A549 (cell line): ENCODE results near the gene CSKMT. TPM values are rescaled to one million over a fixed set of nuclear protein-coding genes. Genes with fewer than 3 reads are reported as not detected.

Experiments used
- ATAC-seq, 2 experiments: fragments of 200-7000 bp in 1 of 2; fragments of >200 bp in 1 of 2; cut with Nextera tagmentation in 1 of 2; cut with Tn5 transposase in 1 of 2; 3 replicates each; pipeline versions ENCODE4 v1.8.0 to v1.9.1; 2018 to 2020; ENCODE audit warnings: mild to moderate bottlenecking in 1 of 2, moderate library complexity in 1 of 2
- CTCF ChIA-PET: fragments of 300-600 bp; sonication (Branson Sonifier 250); formaldehyde crosslinking; extraction: SDS; loops from one replicate; lab custom pipeline; 2021; ENCODE audit warnings: antibody characterized with exemption, inconsistent platforms; lab: Yijun Ruan, JAX
- POLR2A ChIA-PET: fragments of 350-600 bp; formaldehyde crosslinking; extraction: SDS; loops from one replicate; lab custom pipeline; 2021; ENCODE audit warnings: antibody characterized with exemption, inconsistent platforms; lab: Yijun Ruan, JAX
- DNase-seq, 2 experiments: peaks; one replicate each; pipeline versions ENCODE4 v3.0.0 to v3.0.0-alpha.2; 2011 to 2016; ENCODE audit warnings: low read depth in 1 of 2, low spot score in 1 of 2
- FAIRE-seq: peaks from 2 replicates; lab custom pipeline; 2011; peaks lifted over from hg19 to GRCh38; lab: Jason Lieb, UNC
- H3K27ac ChIP-seq, 2 experiments: fragments of >200 bp; sonication (Bioruptor Twin); formaldehyde crosslinking; 3 replicates each; pipeline ENCODE4 v1.5.1; 2016 to 2017
- H3K4me1 ChIP-seq: fragments of >200 bp; sonication (Bioruptor Twin); formaldehyde crosslinking; 3 replicates; pipeline ENCODE4 v1.6.1; 2016
- H3K4me2 ChIP-seq: fragments of >200 bp; sonication (Bioruptor Twin); formaldehyde crosslinking; 3 replicates; pipeline ENCODE4 v1.6.1; 2016
- H3K4me3 ChIP-seq: fragments of >200 bp; sonication (Bioruptor Twin); formaldehyde crosslinking; 3 replicates; pipeline ENCODE4 v1.5.1; 2016
- H3K9me3 ChIP-seq: fragments of >200 bp; sonication (Bioruptor Twin); formaldehyde crosslinking; 3 replicates; pipeline ENCODE4 v1.6.1; 2016
- ATOH8 ChIP-seq: fragments of 250-450 bp; sonication (Bioruptor Pico); IDR thresholded peaks from 2 replicates; pipeline ENCODE4 v1.5.0; 2020; ENCODE audit warnings: low read depth, mild to moderate bottlenecking, moderate library complexity
- CBX2 ChIP-seq: fragments of 200-600 bp; sonication (generic); IDR thresholded peaks from 2 replicates; pipeline ENCODE4 v1.6.1; 2016; ENCODE audit warnings: low read depth, mild to moderate bottlenecking, borderline replicate concordance
- CEBPB ChIP-seq, 2 experiments: fragments of >200 bp in 1 of 2; sonication (Bioruptor Twin) in 1 of 2; formaldehyde crosslinking in 1 of 2; IDR thresholded peaks; 2 replicates each; pipeline ENCODE4 v1.6.1; 2012 to 2016
- EHF ChIP-seq: fragments of 250-450 bp; sonication (Bioruptor Pico); IDR thresholded peaks from 2 replicates; pipeline ENCODE4 v1.5.0; 2020; ENCODE audit warnings: mild to moderate bottlenecking
- EHMT2 ChIP-seq: fragments of 200-600 bp; sonication (generic); IDR thresholded peaks from 2 replicates; pipeline ENCODE4 v1.6.1; 2016; ENCODE audit warnings: antibody characterized with exemption, low read depth, mild to moderate bottlenecking, moderate library complexity
- EP300 ChIP-seq, 2 experiments: fragments of >200 bp; sonication (Bioruptor Twin); formaldehyde crosslinking; IDR thresholded peaks; 2 replicates in 1 of 2; 3 replicates in 1 of 2; pipeline ENCODE4 v1.6.1; 2016 to 2017
- FOSL2 ChIP-seq, 2 experiments: fragments of 450-650 bp in 1 of 2; fragments of >200 bp in 1 of 2; sonication (Bioruptor Twin) in 1 of 2; formaldehyde crosslinking; IDR thresholded peaks; 2 replicates each; pipeline versions ENCODE4 v1.5.0 to v1.6.1; 2016 to 2020; ENCODE audit warnings: mild to moderate bottlenecking in 1 of 2, moderate library complexity in 1 of 2
- HMGXB4 ChIP-seq: fragments of 250-450 bp; sonication (Bioruptor Pico); IDR thresholded peaks from 2 replicates; pipeline ENCODE4 v1.5.0; 2021; ENCODE audit warnings: mild to moderate bottlenecking, moderate library complexity, borderline replicate concordance
- HOXA7 ChIP-seq: fragments of 250-450 bp; sonication (Bioruptor Pico); IDR thresholded peaks from 2 replicates; pipeline ENCODE4 v1.5.0; 2020; ENCODE audit warnings: mild to moderate bottlenecking, moderate library complexity
- JUN ChIP-seq, 2 experiments: fragments of >200 bp; sonication (Bioruptor Twin); formaldehyde crosslinking; IDR thresholded peaks; 2 replicates in 1 of 2; 3 replicates in 1 of 2; pipeline ENCODE4 v1.6.1; 2016 to 2017
- JUNB ChIP-seq: fragments of >200 bp; sonication (Bioruptor Twin); formaldehyde crosslinking; IDR thresholded peaks from 2 replicates; pipeline ENCODE4 v1.6.1; 2016
- KDM1A ChIP-seq: fragments of 200-600 bp; sonication (generic); IDR thresholded peaks from 2 replicates; pipeline ENCODE4 v1.6.1; 2016; ENCODE audit warnings: low read depth, mild to moderate bottlenecking
- KDM5A ChIP-seq: fragments of 200-600 bp; sonication (generic); IDR thresholded peaks from 2 replicates; pipeline ENCODE4 v1.6.1; 2016; ENCODE audit warnings: antibody characterized with exemption, mild to moderate bottlenecking
- MAFK ChIP-seq: fragments of 450-650 bp; IDR thresholded peaks from 2 replicates; pipeline ENCODE4 v1.6.1; 2014; ENCODE audit not compliant: partially characterized antibody
- NR3C1 ChIP-seq: fragments of >200 bp; sonication (Bioruptor Twin); formaldehyde crosslinking; IDR thresholded peaks from 3 replicates; pipeline ENCODE4 v1.6.1; 2017
- PHF8 ChIP-seq: fragments of 200-600 bp; sonication (generic); IDR thresholded peaks from 2 replicates; pipeline ENCODE4 v1.6.1; 2016; ENCODE audit warnings: low read depth, mild to moderate bottlenecking, antibody characterized with exemption, moderate library complexity, borderline replicate concordance
- POLR2AphosphoS2 ChIP-seq: conservative IDR thresholded peaks from 2 replicates; pipeline ENCODE4 v1.6.1; 2012; ENCODE audit warnings: low read length, improper control_type of control experiment, inconsistent platforms
- RAD21 ChIP-seq, 2 experiments: fragments of >200 bp in 1 of 2; sonication (Bioruptor Twin) in 1 of 2; formaldehyde crosslinking in 1 of 2; IDR thresholded peaks in 1 of 2; conservative IDR thresholded peaks in 1 of 2; 2 replicates in 1 of 2; 3 replicates in 1 of 2; pipeline ENCODE4 v1.6.1; 2012 to 2018; ENCODE audit warnings: inconsistent platforms in 1 of 2
- SREBF2 ChIP-seq: fragments of 450-650 bp; IDR thresholded peaks from 2 replicates; pipeline ENCODE4 v1.6.1; 2014; ENCODE audit warnings: mild to moderate bottlenecking, moderate library complexity
- TFCP2L1 ChIP-seq: fragments of 250-450 bp; sonication (Bioruptor Pico); IDR thresholded peaks from 2 replicates; pipeline ENCODE4 v1.5.0; 2021; ENCODE audit warnings: mild to moderate bottlenecking
- ZC3H11A ChIP-seq: fragments of 450-650 bp; IDR thresholded peaks from 2 replicates; pipeline ENCODE4 v1.6.1; 2014; ENCODE audit warnings: antibody characterized with exemption, mild to moderate bottlenecking
- WGBS: methylation state at CpG from one replicate; pipeline ENCODE4 v1.1.6; 2017; ENCODE audit errors: missing lambda C conversion rate; 5-methylcytosine and 5-hydroxymethylcytosine counted together
- polyA plus RNA-seq, 4 experiments: library from polyadenylated mRNA; depleted of rRNA in 3 of 4; stranded (reverse); fragments of >200 nt; fragmentation: RNase III in 1 of 4; extraction: RNeasy Plus Mini Kit Qiagen cat#74134 plus additional on column Dnase treatment in 1 of 4; gene quantifications; 2 replicates in 3 of 4; 3 replicates in 1 of 4; pipeline ENCODE4 v1.2.3, GENCODE V29; 2011 to 2017

Gene CSKMT
- polyA plus RNA-seq, 2 of the 4 experiments (the other 2 are of a cell fraction) = 5.7 to 14.3 TPM

GRCh38 chr11:62677156-62677555, 12.0 kb downstream of the CSKMT start:
- ATAC-seq = no peak

GRCh38 chr11:62677714-62678113, 12.6 kb downstream of the CSKMT start:
- ATAC-seq (no peak), FAIRE-seq (no peak), DNase-seq (no peak)
- peak overlapping the region in 1 of 2 experiments; percentile 92; a peak in 2 of 6 replicates for H3K27ac ChIP-seq
- TF ChIP-seq JUN (IDR thresholded peaks at IDR 0.05) = no peak
- no peak for TF ChIP-seq NR3C1
- TF ChIP-seq PHF8 = no peak
- no peak for TF ChIP-seq POLR2AphosphoS2
- TF ChIP-seq SREBF2 = no peak
- TF ChIP-seq TFCP2L1 (CRISPR knock-in tag) = no peak
- no peak for TF ChIP-seq ZC3H11A
- TF ChIP-seq JUNB = no peak
- no peak for TF ChIP-seq ATOH8 (CRISPR knock-in tag)
- TF ChIP-seq HOXA7 = no peak
- no peak for TF ChIP-seq HMGXB4 (CRISPR knock-in tag)
- no peak for TF ChIP-seq MAFK
- TF ChIP-seq KDM5A = no peak
- no peak for TF ChIP-seq EHF (CRISPR knock-in tag)
- TF ChIP-seq EHMT2 = no peak
- H3K4me2 ChIP-seq = peak overlapping the region; percentile 90
- no peaks in the 10 kb centered on the region for H3K9me3 ChIP-seq
- CTCF ChIA-PET = interaction anchor here (1.2 to 9.0 kb wide), 4 partner anchors 15 to 66 kb away, joined by 4 to 72 read pairs (median 5); partner anchors contain the start of genes EML3 and LRRN4CL
- H3K4me3 ChIP-seq = peak overlapping the region; percentile 67
- POLR2A ChIA-PET = interaction anchor here (1.2 to 1.8 kb wide), 2 partner anchors 49 to 109 kb away, joined by 3 to 6 read pairs; partner anchors contain the start of gene HNRNPUL2
- 75% methylated on average over 15 of the region's 15 CpGs for WGBS
- H3K4me1 ChIP-seq = peaks cover 28% of the 10 kb centered on the region

More at GRCh38 chr11:62677156-62677555, 12.0 kb downstream of the CSKMT start:
- Histone ChIP-seq H3K4me1 (peaks cover 30% of the 10 kb centered on the region), H3K4me3 (no peak overlapping the region), H3K9me3 (no peaks in the 10 kb centered on the region), H3K27ac (no peak overlapping the region), H3K4me2 (0 out of 3 replicates have a peak overlapping the region, but pooled peaks have one; percentile 90)
- 89% methylated on average over 6 of the region's 6 CpGs for WGBS
- FAIRE-seq (no peak), DNase-seq (no peak)
- TF ChIP-seq ATOH8 (CRISPR knock-in tag) (no peak), EHMT2 (no peak), CBX2 (no peak), RAD21 (conservative IDR thresholded peaks at IDR 0.05 in 1 of 2, IDR thresholded peaks at IDR 0.05 in 1 of 2) (no peak), EP300 (IDR thresholded peaks at IDR 0.05) (no peak), KDM5A (no peak), CEBPB (IDR thresholded peaks at IDR 0.05) (no peak), JUN (IDR thresholded peaks at IDR 0.05) (no peak), KDM1A (no peak), HMGXB4 (CRISPR knock-in tag) (no peak), FOSL2 (IDR thresholded peaks at IDR 0.05) (no peak), FOSL2 (CRISPR knock-in tag; IDR thresholded peaks at IDR 0.05) (no peak)
- ChIA-PET POLR2A (interaction anchor here (0.6 to 1.8 kb wide), 5 partner anchors 10 to 109 kb away, joined by 3 to 11 read pairs (median 6); partner anchors contain the start of genes C11orf98, CSKMT, HNRNPUL2 and INTS5), CTCF (interaction anchor here (1.1 to 9.0 kb wide), 4 partner anchors 10 to 65 kb away, joined by 3 to 72 read pairs (median 4); partner anchors contain the start of genes EML3 and LRRN4CL)
